GM23248 (cell line): ENCODE measurements around the gene ADGRV1.

Experiments used
- EZH2 ChIP-seq: fragments of 200-600 bp; sonication (generic); IDR thresholded peaks from 2 replicates; pipeline ENCODE4 v1.6.1; 2018; ENCODE audit warnings: antibody characterized with exemption, mild to moderate bottlenecking; ENCODE audit not compliant: insufficient read depth, poor library complexity, severe bottlenecking
- EZH2phosphoT487 ChIP-seq: fragments of 200-600 bp; sonication (generic); IDR thresholded peaks from 2 replicates; pipeline ENCODE4 v1.6.1; 2018; ENCODE audit warnings: antibody characterized with exemption, moderate library complexity, mild to moderate bottlenecking, low read depth; ENCODE audit not compliant: insufficient read depth

DNA sequence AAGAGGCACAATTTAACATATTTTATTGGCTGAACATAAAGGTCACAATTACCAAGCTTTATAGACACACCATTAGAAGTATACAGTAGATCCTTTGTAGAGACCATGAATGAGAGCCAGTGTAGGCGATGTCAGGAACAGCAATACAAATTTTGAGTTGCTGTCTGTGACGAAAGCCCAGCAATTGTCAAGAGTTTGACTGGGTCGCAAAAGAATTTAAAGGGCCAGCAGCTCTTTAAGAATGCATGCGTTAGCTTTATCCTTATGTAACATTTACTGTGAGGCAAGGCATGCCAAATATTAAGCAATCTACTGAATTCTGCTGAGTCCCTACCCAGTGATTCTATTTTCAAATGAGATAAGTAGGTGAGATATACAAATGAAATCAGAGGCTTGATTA, 587.6 kb downstream of the ADGRV1 start:
- TF ChIP-seq EZH2 (no peak), EZH2phosphoT487 (no peak)
